ENCODE measurements around the gene IQSEC1. TPM values are rescaled to one million over a fixed set of nuclear protein-coding genes. Genes with fewer than 3 reads are reported as not detected.

Gene IQSEC1
- total and polyA plus RNA-seq, 2 of the 8 experiments (the other 6 are each of a cell fraction or from before 2014, with no cell fraction given): 6.8 to 28.8 TPM

- no peak overlapping the region for H3K23ac ChIP-seq (ENCODE audit: insufficient read length)
- no peak overlapping the region for H3K4ac ChIP-seq (replicated peaks; ENCODE audit: insufficient read length, low read depth, low read length)
- no peaks in the 10 kb centered on the region for H3K9me3 ChIP-seq (ENCODE audit: insufficient read depth in 2 of 2, low read depth in 1 of 2, low read length in 1 of 2)
- DNase-seq (ENCODE audit: low read depth in 1 of 2, low spot score in 2 of 2): no peak
- H3K79me1 ChIP-seq (ENCODE audit: low read depth, low read length): no peaks in the 10 kb centered on the region
- no peak overlapping the region for H3K18ac ChIP-seq (ENCODE audit: extremely low read depth, low read length)
- no peak overlapping the region for H3K27ac ChIP-seq (ENCODE audit: low read depth, low read length)
- POLR2A ChIA-PET (ENCODE audit: partially characterized antibody): interaction anchor here (1.1 to 1.7 kb wide), 3 partner anchors 9 to 162 kb away, joined by 3 to 9 read pairs (median 3); partner anchors contain the start of gene RPL32
- H4K5ac ChIP-seq (ENCODE audit: insufficient read length, low read depth, low read length): no peak overlapping the region
- H3K79me2 ChIP-seq (ENCODE audit: control insufficient read depth in 1 of 2, insufficient read depth in 2 of 2, low read length in 2 of 2): no peaks in the 10 kb centered on the region
- H3K27me3 ChIP-seq (replicated peaks in 1 of 4; ENCODE audit: control insufficient read depth in 3 of 4, extremely low read depth in 1 of 4, insufficient read depth in 3 of 4, low read length in 3 of 4): 0 out of 7 replicates have a peak, but pooled peaks cover 0 to 3% (median 0%) of the 10 kb centered on the region in 4 experiments
- peaks cover 0 to 3% of the 10 kb centered on the region in 2 experiments for H4K20me1 ChIP-seq (replicated peaks in 1 of 2; ENCODE audit: control insufficient read depth in 1 of 2, insufficient read depth in 2 of 2, low read length in 2 of 2)
- no peak overlapping the region for H2AK5ac ChIP-seq (ENCODE audit: low read depth, low read length)
- H3K4me2 ChIP-seq (ENCODE audit: insufficient read depth in 1 of 2, low read depth in 2 of 2, low read length in 2 of 2): no peak overlapping the region
- no peak overlapping the region for H2BK5ac ChIP-seq (ENCODE audit: low read depth, low read length)
- no peak overlapping the region for H2BK120ac ChIP-seq (replicated peaks; ENCODE audit: low read depth, low read length)
- no peak overlapping the region for H2AFZ ChIP-seq (ENCODE audit: low read length)
- peaks cover 0 to 2% (median 0%) of the 10 kb centered on the region in 4 experiments; a peak in 2 of 7 replicates for H3K4me1 ChIP-seq (replicated peaks in 1 of 4; ENCODE audit: control insufficient read depth in 3 of 4, insufficient read depth in 4 of 4, low read length in 3 of 4)
- no peak overlapping the region for H2BK20ac ChIP-seq (ENCODE audit: low read length)
- H4K91ac ChIP-seq (replicated peaks; ENCODE audit: insufficient read length, low read length): no peak overlapping the region
- H3K56ac ChIP-seq (replicated peaks; ENCODE audit: insufficient read length, low read depth, low read length): no peak overlapping the region
- CTCF ChIA-PET (ENCODE audit: partially characterized antibody): interaction anchor here (0.9 to 4.9 kb wide), 8 partner anchors 9 to 80 kb away, joined by 3 to 47 read pairs (median 7); no protein-coding TSS in a partner anchor
- H4K8ac ChIP-seq (ENCODE audit: extremely low read depth, insufficient read depth, low read length): no peak overlapping the region
- WGBS, 2 experiments (ENCODE audit: extremely low coverage in 1 of 2, insufficient coverage in 1 of 2, insufficient read length in 1 of 2, insufficient replicate concordance in 2 of 2, low coverage in 1 of 2, low lambda C conversion rate in 2 of 2, missing lambda C conversion rate in 1 of 2): 63% methylated on average over 4 of the region's 4 CpGs; no CpG with 5 or more reads in 1 of the 2 experiments
- no peak for FAIRE-seq
- H2BK15ac ChIP-seq (ENCODE audit: low read length): no peak overlapping the region
- no peaks in the 10 kb centered on the region for H3K23me2 ChIP-seq (ENCODE audit: low read depth, low read length)
- H3K14ac ChIP-seq (ENCODE audit: insufficient read length): no peak overlapping the region
- H3K4me3 ChIP-seq (ENCODE audit: extremely low read depth in 1 of 4, insufficient read depth in 2 of 4, low read depth in 3 of 4, low read length in 4 of 4): no peak overlapping the region
- no peak overlapping the region for H2BK12ac ChIP-seq (ENCODE audit: low read depth, low read length)
- no peaks in the 10 kb centered on the region for H3K36me3 ChIP-seq (ENCODE audit: control insufficient read depth in 2 of 4, insufficient read depth in 4 of 4, low read length in 3 of 4)
- H3K9ac ChIP-seq (replicated peaks in 1 of 4; ENCODE audit: extremely low read depth in 1 of 4, low read depth in 3 of 4, low read length in 3 of 4): no peak overlapping the region
- TF ChIP-seq GTF2F1 (IDR thresholded peaks at IDR 0.05; ENCODE audit: borderline replicate concordance, low read depth, low read length) (no peak), CBX8 (IDR thresholded peaks at IDR 0.05; ENCODE audit: borderline replicate concordance, low read depth, low read length) (no peak), ZNF274 (IDR thresholded peaks at IDR 0.05; ENCODE audit: borderline replicate concordance, extremely low read depth, low read length) (no peak), SUZ12 (IDR thresholded peaks at IDR 0.05; ENCODE audit: low read length) (no peak), CBX5 (IDR thresholded peaks at IDR 0.05; ENCODE audit: low read depth, low read length) (no peak), KDM5A (IDR thresholded peaks at IDR 0.05; ENCODE audit: low read length) (no peak), JUN (IDR thresholded peaks at IDR 0.05; ENCODE audit: low read depth, low read length) (no peak), EZH2 (IDR thresholded peaks at IDR 0.05; ENCODE audit: low read depth, low read length, severe bottlenecking) (no peak), JUND (IDR thresholded peaks at IDR 0.05; ENCODE audit: low read length) (no peak), PHF8 (conservative IDR thresholded peaks at IDR 0.05; ENCODE audit: low read depth, low read length) (no peak), RNF2 (IDR thresholded peaks at IDR 0.05; ENCODE audit: borderline replicate concordance, low read depth, low read length, missing control alignments, poor library complexity, severe bottlenecking) (no peak)
- TF ChIP-seq, protein P1, sequence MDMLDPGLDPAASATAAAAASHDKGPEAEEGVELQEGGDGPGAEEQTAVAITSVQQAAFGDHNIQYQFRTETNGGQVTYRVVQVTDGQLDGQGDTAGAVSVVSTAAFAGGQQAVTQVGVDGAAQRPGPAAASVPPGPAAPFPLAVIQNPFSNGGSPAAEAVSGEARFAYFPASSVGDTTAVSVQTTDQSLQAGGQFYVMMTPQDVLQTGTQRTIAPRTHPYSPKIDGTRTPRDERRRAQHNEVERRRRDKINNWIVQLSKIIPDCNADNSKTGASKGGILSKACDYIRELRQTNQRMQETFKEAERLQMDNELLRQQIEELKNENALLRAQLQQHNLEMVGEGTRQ (IDR thresholded peaks at IDR 0.05; ENCODE audit: low read length): no peak
These were observed 69.6 kb downstream of the IQSEC1 start for GRCh38 chr3:13003608-13004007.
